ENCODE measurements around the gene GPR68.

GPR68 gene

DNA sequence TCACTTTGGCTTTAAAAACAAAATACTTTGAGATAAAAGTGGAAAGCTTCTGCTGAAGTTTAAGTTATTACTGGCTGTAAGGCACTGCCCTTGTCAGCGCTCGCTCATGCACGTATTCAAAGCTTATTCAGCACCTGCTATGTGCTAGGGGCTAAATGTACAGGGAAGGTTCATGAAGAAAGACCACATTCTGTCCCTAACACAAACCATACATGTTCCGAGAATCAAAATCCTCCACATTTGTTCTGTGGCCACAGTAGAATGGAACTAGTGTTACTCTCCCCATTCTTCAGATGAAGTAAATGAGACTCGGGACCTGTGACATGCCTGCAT lies 33.8 kb upstream of the GPR68 start:
- no peak overlapping the region for H3K27ac ChIP-seq
- H3K4me2 ChIP-seq = no peak overlapping the region
- no peak overlapping the region for H3K4me3 ChIP-seq
- TF ChIP-seq Cebpa-rat (IDR thresholded peaks at IDR 0.05) = no peak
- H3K4me1 ChIP-seq = peaks cover 0 to 10% (median 4%) of the 10 kb centered on the region in 10 experiments; a peak in 13 of 20 replicates
- peaks cover 0 to 23% (median 0%) of the 10 kb centered on the region in 11 experiments; a peak in 1 of 22 replicates for H4K20me1 ChIP-seq
- H3K9me3 ChIP-seq (replicated peaks in 1 of 11) = no peaks in the 10 kb centered on the region
- H3K9ac ChIP-seq = no peak overlapping the region
- H3K36me3 ChIP-seq = peaks cover 83 to 99% (median 97%) of the 10 kb centered on the region in 11 experiments
- H3K27me3 ChIP-seq = no peaks in the 10 kb centered on the region

DNA sequence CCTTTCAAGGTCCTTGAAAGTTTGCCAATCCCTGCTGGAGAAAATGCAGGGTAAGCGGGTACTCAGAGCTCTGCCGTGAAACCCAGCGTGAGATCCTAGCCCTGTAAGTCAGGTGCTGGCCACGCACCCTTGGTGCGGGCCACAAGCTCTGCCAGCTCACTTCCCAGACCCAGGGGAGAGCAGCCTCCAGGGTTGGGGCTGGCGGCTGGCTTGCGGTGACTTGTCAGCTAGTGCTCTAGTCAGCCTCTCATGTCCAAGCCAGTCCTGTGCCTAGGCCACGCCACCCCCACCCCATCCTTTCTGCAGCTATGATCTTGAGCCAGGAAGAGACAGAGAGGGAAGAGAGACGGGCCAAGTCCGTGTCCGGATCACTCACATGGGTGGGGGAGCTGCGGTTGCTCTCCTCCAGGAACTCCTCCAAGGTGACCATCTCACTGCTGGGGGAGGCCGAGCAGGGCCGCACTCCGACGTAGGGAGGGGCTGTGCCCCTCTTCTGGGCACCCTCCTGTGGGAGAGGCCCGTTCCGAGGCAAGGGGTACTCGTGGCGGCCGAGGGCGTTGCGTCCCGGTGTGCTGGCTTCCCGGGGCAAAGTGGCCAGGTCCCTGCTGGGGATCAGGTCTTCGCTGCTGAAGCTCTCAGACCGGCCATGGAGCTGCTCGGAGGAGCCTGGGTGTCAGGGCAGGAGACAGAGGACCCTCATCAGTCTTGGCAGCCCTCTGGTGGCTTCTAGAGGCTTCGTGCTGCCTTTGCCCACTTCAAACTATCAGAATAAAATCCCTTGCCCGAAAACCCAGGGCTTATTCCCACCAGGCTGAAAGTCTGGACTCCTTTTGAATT lies 33.3 kb upstream of the GPR68 start:
- no peak for TF ChIP-seq Cebpa-rat (IDR thresholded peaks at IDR 0.05)
- Histone ChIP-seq H3K27ac (no peak overlapping the region), H3K9ac (no peak overlapping the region), H3K4me3 (no peak overlapping the region), H3K4me2 (no peak overlapping the region), H4K20me1 (peaks cover 0 to 23% (median 0%) of the 10 kb centered on the region in 11 experiments; a peak in 3 of 22 replicates), H3K4me1 (peaks cover 0 to 4% (median 0%) of the 10 kb centered on the region in 10 experiments; a peak in 6 of 20 replicates), H3K27me3 (no peaks in the 10 kb centered on the region), H3K9me3 (replicated peaks in 1 of 11) (no peaks in the 10 kb centered on the region), H3K36me3 (peaks cover 83 to 99% (median 97%) of the 10 kb centered on the region in 11 experiments)

DNA sequence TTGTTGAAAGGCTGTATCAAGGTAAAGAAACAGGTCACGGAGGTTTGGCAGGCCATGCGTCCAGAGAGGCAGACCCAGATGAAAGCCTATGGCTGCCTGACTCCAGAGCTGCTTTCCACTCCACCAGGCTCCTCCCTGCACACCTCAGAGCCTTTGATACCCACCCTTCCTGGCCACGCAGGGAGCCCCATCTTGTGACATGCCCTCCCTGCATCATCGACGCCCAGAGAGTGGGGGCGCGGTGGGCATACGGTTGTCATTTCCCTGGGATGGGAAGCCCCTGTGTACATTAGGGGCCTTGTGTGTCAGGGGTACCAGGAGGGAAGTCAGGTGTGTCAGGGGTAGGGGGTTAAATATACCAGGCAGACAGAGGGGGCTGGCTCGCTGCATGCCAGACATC lies 30.3 kb upstream of the GPR68 start:
- Histone ChIP-seq H3K27ac (no peak overlapping the region), H3K9me3 (replicated peaks in 1 of 11) (no peaks in the 10 kb centered on the region), H4K20me1 (peaks cover 0 to 42% (median 0%) of the 10 kb centered on the region in 11 experiments; a peak in 4 of 22 replicates), H3K36me3 (peaks cover 62 to 89% (median 83%) of the 10 kb centered on the region in 11 experiments), H3K4me3 (no peak overlapping the region), H3K27me3 (no peaks in the 10 kb centered on the region), H3K4me1 (no peaks in the 10 kb centered on the region), H3K9ac (no peak overlapping the region), H3K4me2 (no peak overlapping the region)
- TF ChIP-seq Cebpa-rat (IDR thresholded peaks at IDR 0.05) = no peak

DNA sequence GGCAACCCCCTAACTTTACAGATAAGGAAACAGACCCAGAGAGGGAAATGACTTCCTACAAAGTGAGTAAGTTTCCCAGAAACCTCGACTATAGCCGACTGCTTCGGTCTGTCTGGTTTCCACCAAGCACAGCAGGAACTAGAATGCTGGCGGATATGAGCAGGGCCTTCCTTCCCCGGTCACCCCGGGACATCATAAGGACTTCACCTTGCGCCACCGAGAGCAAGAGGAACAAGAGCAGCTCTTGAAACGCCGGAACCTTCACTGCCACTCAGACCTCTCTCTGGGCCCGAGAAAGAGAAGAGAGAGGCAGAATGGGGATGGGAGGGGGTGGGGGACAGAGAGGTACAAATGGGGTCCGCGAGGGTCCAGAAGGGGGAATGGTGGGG lies 29.4 kb upstream of the GPR68 start:
- no peak overlapping the region for H3K4me3 ChIP-seq
- H3K27me3 ChIP-seq = no peaks in the 10 kb centered on the region
- no peak overlapping the region for H3K9ac ChIP-seq
- peaks cover 52 to 87% (median 74%) of the 10 kb centered on the region in 11 experiments for H3K36me3 ChIP-seq
- H3K9me3 ChIP-seq (replicated peaks in 1 of 11) = no peaks in the 10 kb centered on the region
- peaks cover 0 to 50% (median 0%) of the 10 kb centered on the region in 11 experiments; a peak in 4 of 22 replicates for H4K20me1 ChIP-seq
- no peak for TF ChIP-seq Cebpa-rat (IDR thresholded peaks at IDR 0.05)
- H3K4me1 ChIP-seq = no peaks in the 10 kb centered on the region
- H3K4me2 ChIP-seq = no peak overlapping the region
- no peak overlapping the region for H3K27ac ChIP-seq

DNA sequence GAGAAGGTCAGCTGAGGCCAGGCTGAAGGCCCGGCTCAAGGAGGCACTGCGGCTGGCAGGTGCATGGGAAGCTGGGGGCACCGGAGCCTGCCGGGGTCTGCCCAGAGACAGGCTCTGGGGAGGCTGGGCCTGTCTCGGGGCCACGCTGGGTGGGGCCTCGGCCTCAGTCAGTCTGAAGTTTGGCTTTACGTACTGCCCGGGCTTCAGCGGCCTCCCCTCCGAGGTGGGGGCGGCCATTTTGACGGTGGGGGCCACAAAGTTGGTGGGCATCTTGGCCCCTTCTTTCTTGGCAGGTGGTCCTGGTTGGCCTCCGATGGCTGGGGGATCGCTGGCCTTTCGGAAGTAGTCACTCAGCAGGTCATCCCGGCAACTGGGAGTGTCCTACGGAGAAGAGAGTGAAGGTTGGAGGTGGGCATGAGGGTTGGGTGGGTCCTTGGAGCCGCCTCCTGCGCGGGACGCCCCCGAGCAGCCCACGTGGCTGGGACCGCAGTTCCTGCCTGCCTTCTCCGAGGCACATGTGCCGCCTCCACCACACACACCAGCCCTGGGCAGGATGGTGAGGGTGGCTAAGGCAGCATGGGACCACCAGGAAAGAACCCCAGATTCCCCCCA lies 28.9 kb upstream of the GPR68 start:
- Histone ChIP-seq H3K36me3 (peaks cover 48 to 82% (median 69%) of the 10 kb centered on the region in 11 experiments), H3K4me2 (no peak overlapping the region), H3K4me3 (no peak overlapping the region), H3K9ac (no peak overlapping the region), H4K20me1 (peaks cover 0 to 50% (median 0%) of the 10 kb centered on the region in 11 experiments; a peak in 4 of 22 replicates), H3K27ac (no peak overlapping the region), H3K9me3 (replicated peaks in 1 of 11) (no peaks in the 10 kb centered on the region), H3K4me1 (no peaks in the 10 kb centered on the region), H3K27me3 (no peaks in the 10 kb centered on the region)
- no peak for TF ChIP-seq Cebpa-rat (IDR thresholded peaks at IDR 0.05)

DNA sequence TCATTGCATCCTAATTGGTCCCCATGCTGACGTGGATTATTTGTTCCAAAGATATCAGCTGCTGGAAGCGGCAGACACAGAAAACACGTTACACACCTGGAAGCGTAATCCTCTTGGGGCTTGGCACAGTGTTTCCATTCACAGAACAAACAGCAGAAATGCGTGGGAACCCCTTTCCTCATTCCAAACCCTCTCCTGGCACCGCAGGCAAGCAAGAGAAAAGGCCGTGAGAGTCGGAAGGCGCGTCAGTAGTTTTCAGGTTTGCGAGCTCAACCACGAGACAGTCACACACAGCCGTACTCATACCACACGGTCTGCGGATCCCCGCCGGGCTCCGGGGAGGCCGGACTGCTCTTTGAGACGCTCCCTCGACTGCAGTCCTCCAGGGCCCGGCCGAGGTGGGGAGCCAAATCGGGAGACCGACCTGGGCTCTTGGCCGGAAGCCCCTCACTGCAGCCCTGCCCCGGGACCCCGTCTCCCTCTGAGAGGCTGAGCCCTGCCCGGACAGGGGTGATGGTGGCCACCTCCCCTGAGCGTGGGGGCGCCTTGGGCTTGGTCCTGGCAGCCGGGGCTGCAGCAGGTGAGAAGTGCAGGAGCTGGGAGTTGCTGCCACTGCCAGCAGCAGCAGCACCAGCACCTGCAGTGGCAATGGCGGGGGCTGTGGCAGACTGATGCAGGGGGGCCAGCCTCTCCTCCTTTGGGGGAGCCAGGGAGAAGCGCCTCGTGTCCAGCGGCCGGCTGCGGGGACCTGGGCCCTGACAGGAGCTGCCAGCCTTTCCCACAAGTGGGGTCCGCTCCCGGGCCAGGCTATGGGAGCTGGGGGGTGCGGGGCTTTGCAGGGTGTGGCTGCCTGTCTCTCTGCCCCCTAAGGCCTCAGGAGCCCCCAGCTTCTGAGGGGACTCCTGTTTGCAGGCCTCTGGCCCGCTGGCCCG lies 28.1 kb upstream of the GPR68 start:
- H4K20me1 ChIP-seq = peaks cover 0 to 50% (median 0%) of the 10 kb centered on the region in 11 experiments; a peak in 4 of 22 replicates
- no peaks in the 10 kb centered on the region for H3K27me3 ChIP-seq
- no peak overlapping the region for H3K9ac ChIP-seq
- no peaks in the 10 kb centered on the region for H3K9me3 ChIP-seq (replicated peaks in 1 of 11)
- no peak for TF ChIP-seq Cebpa-rat (IDR thresholded peaks at IDR 0.05)
- no peak overlapping the region for H3K4me3 ChIP-seq
- H3K36me3 ChIP-seq = peaks cover 40 to 74% (median 62%) of the 10 kb centered on the region in 11 experiments
- H3K4me1 ChIP-seq = no peaks in the 10 kb centered on the region
- no peak overlapping the region for H3K4me2 ChIP-seq
- no peak overlapping the region for H3K27ac ChIP-seq

DNA sequence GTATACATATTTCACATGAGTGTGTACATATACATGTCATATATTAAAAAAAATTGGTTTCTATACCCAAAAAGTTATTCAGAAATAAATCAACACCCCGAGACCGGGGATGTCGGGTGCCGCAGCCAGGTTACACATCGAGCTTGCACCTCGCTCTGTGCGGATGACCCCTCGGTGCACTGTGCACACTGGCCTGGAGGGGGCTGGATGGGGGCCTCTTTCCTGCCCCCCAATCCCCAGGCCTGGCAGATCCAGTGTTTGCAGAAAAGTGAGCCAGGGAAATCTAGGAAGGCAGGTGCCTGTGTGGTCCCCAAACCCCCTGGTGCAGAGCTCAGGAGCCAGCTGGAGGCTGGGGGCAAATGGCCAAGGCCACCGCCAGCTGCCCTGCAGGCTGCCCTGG lies 27.1 kb upstream of the GPR68 start:
- Histone ChIP-seq H3K27ac (no peak overlapping the region), H3K36me3 (peaks cover 30 to 64% (median 52%) of the 10 kb centered on the region in 11 experiments)
- no peak for TF ChIP-seq Cebpa-rat (IDR thresholded peaks at IDR 0.05)

DNA sequence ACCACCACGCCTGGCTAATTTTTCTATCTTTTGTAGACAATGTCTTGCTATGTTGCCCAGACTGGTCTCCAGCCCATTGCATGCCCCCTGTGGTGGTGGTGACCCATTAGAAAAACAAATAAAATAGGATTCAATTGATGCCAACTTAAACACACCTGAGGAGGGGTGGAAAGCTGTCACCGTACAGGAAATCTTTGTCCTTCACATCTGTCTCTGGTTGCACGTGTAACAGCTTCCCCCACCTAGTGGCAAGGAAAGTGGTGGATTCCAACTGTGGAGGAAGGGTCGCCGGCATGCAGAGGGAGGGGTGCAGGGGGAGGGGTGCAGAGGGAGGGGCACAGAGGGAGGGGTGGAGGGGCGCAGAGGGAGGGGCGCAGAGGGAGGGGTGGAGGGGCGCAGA lies 26.1 kb upstream of the GPR68 start:
- peaks cover 4 to 11% (median 10%) of the 10 kb centered on the region in 11 experiments for H3K27me3 ChIP-seq
- H3K36me3 ChIP-seq = peaks cover 22 to 57% (median 44%) of the 10 kb centered on the region in 11 experiments
- no peak for TF ChIP-seq Cebpa-rat (IDR thresholded peaks at IDR 0.05)
- H3K4me1 ChIP-seq = no peaks in the 10 kb centered on the region
- no peak overlapping the region for H3K4me2 ChIP-seq
- H3K4me3 ChIP-seq = no peak overlapping the region
- peaks cover 0 to 50% (median 0%) of the 10 kb centered on the region in 11 experiments; a peak in 4 of 22 replicates for H4K20me1 ChIP-seq
- H3K9me3 ChIP-seq (replicated peaks in 1 of 11) = no peaks in the 10 kb centered on the region
- no peak overlapping the region for H3K9ac ChIP-seq
- no peak overlapping the region for H3K27ac ChIP-seq

More for the DNA sequence above, 27.1 kb upstream of the GPR68 start:
- no peak overlapping the region for H3K4me3 ChIP-seq
- peaks cover 0 to under 1% (median 0%) of the 10 kb centered on the region in 11 experiments; a peak in 2 of 22 replicates for H3K27me3 ChIP-seq
- no peak overlapping the region for H3K9ac ChIP-seq
- no peak overlapping the region for H3K4me2 ChIP-seq
- H4K20me1 ChIP-seq = peaks cover 0 to 50% (median 0%) of the 10 kb centered on the region in 11 experiments; a peak in 4 of 22 replicates
- H3K9me3 ChIP-seq (replicated peaks in 1 of 11) = no peaks in the 10 kb centered on the region
- H3K4me1 ChIP-seq = no peaks in the 10 kb centered on the region
